AG09319 (cell line): ENCODE data around the gene SPRED3.
"Not testable (repeated sequence)": the region's sequence is repeated elsewhere in the genome, so short reads cannot be mapped to it uniquely, and the experiment has no call there.

ENCODE experiments used
- DNase-seq: peaks from one replicate; pipeline ENCODE4 v3.0.0-alpha.2; 2010; ENCODE audit warnings: low read depth; ENCODE audit errors: extremely low read depth
- TF ChIP-seq, protein P1 (sequence below): IDR thresholded peaks from 2 replicates; pipeline ENCODE4 v1.5.1; 2011; ENCODE audit warnings: low read depth, mild to moderate bottlenecking, inconsistent platforms, low read length, moderate library complexity

SPRED3 gene

DNA sequence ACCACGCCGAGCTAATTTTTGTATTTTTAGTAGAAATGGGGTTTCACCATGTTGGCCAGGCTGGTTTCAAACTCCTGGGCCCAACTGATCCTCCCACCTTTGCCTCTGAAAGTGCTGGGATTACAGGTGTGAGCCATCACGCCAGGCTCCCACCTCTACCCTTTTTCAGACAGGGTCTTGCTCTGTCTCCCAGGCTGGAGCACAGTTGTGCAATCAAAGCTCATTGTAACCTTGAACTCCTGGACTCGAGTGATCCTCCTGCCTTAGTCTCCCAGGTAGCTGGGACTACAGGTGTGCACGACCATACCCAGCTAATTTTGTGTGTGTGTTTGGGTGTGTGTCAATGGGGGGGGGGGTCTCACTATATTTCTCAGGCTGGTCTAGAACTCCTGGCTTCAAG is 35.8 kb downstream of the SPRED3 start:
- DNase-seq: no peak
- TF ChIP-seq, protein P1, sequence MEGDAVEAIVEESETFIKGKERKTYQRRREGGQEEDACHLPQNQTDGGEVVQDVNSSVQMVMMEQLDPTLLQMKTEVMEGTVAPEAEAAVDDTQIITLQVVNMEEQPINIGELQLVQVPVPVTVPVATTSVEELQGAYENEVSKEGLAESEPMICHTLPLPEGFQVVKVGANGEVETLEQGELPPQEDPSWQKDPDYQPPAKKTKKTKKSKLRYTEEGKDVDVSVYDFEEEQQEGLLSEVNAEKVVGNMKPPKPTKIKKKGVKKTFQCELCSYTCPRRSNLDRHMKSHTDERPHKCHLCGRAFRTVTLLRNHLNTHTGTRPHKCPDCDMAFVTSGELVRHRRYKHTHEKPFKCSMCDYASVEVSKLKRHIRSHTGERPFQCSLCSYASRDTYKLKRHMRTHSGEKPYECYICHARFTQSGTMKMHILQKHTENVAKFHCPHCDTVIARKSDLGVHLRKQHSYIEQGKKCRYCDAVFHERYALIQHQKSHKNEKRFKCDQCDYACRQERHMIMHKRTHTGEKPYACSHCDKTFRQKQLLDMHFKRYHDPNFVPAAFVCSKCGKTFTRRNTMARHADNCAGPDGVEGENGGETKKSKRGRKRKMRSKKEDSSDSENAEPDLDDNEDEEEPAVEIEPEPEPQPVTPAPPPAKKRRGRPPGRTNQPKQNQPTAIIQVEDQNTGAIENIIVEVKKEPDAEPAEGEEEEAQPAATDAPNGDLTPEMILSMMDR: no peak

DNA sequence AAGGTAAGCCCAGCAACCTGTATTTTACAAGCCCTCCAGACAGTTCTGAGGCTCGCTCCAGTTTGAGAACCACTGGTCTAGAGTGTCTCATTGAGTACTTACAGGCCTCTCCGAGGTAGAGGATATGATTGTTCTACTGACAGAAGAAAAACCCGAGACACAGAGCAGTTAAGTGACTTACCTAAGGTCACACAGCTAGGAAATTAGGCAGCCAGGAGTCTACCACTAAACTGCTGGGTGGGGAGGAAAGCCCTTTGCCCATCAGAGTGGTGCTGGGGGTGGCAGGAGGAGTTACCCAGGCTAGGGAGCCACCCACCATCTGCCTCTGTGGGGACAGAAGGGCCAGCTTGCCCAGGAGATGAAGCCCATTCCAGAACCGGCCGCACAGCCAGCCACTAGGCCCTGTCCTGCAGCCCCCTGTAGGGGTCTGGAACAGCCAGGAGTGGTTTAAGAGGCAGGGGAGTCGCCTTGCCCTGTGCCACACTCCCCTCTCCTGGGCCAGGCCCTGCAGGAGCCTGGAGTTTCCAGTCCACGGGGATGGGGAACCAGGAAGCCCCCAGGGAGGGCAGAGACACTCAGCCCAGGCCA is 36.8 kb downstream of the SPRED3 start:
- TF ChIP-seq, protein P1: no peak
- DNase-seq: no peak

DNA sequence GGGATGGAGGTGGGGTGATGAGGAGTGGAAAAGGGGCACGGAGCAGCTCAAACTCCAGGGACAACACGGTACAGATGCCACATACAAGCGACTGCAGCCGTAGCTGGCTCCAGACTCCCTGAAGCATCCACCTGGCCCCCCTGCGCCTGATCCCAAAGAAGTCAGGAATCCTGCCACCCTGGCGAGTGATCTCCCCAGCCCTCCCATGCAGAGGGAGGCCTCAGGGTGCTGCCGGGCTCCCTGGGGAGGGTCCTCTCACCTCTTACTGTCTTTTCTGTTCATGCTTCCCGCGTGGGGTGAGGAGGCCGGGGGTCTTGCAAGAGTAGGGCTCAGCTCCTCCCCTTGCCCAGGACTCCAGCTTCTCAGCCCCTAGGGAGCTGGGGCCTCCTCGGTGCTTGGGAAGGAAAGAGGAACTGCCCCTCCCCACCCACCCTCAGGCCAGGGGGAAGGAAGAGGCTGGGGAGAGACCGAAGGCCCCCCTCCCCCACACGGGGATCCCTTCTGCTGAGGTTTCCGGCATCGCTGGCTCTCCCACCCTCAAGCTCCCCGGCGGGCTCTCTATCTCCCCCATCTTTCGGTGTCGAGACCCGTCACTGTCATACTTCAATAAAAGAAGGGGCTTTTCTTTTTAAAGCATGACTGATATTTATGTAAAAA is 37.4 kb downstream of the SPRED3 start, which contains the start of gene RASGRP4:
Gene RASGRP4, minus strand, starts transcription at position 410 of the 657 bp plus-strand sequence. Its CDS starts 128 bp downstream, at position 282.
- DNase-seq: no peak
- TF ChIP-seq, protein P1: no peak

DNA sequence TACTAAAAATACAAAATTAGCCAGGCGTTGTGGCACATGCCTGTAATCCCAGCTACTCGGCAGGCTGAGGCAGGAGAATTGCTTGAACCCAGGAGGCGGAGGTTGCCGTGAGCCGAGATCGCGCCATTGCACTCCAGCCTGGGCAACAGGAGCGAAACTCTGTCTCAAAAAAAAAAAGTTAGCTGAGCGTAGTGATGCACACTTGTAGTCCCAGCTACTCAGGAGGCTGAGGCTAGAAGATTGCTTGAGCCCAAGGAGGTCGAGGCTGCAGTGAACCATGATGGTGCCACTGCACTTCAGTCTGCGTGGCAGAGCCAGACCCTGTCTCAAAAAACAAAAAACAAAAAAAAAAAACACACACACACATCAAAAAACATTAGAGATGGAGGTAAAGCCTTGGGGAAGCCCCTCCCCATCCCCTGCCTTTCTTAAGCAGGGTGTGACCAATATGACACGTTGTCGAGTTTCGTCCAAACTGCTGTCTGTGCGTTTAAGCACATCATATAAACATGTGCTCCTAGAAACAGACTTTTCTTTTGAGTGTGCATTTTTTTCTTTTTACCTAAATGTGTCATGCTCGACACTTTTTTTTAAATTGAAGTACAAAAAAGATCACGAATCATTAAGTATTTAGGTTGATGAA is 38.7 kb downstream of the SPRED3 start:
- not testable (repeated sequence) for DNase-seq

DNA sequence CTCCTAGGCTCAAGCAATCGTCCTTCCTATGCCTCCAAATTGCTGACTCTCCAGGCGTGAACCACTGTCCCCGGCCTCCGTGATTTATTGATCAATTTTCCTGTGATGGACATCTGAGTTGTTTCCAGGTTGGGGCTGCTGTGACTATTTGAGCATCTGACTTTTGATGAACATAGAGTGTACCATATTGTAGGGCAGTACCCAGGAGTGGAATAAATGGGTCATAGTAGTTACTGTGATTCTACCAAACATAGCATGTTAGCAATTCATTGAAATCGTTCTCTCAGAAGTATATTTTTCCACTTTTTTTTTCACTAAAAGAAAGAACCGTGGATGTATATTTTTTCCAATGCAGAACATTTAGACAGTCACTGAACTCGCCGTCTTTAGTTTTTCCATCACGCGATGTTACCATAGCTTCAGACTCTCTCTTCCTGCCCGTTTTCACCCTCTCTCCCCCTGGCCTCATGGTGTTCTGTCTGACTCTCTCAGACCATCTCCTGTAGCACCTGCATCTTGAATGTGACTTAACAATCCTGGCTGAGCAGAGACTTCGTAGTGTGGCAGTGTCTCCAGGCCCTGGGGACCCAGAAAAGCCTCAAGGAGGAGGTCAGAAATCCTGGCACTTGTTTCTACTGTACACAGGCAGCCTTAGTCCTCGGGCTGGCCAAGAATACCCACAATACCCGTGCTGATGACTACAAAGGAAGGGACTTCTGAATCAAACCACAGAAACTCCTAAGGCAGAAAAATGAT is 40.7 kb downstream of the SPRED3 start:
- DNase-seq: no peak
- TF ChIP-seq, protein P1: no peak

DNA sequence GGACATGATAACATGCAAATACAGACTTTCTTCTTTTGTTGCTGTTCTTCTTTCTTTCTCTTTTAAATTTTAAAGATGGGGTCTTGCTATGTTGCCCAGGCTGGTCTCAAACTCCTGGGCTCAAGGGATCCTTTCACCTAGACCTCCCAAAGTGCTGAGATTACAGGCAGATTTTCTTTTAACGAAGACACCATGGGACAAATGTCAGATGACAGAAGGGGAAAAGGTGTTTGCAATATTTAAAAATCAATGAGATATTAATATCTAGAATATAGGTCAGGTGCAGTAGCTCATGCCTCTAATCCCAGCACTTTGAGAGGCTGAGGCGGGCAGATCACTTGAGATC is 41.3 kb downstream of the SPRED3 start:
- TF ChIP-seq, protein P1: no peak
- no peak for DNase-seq

DNA sequence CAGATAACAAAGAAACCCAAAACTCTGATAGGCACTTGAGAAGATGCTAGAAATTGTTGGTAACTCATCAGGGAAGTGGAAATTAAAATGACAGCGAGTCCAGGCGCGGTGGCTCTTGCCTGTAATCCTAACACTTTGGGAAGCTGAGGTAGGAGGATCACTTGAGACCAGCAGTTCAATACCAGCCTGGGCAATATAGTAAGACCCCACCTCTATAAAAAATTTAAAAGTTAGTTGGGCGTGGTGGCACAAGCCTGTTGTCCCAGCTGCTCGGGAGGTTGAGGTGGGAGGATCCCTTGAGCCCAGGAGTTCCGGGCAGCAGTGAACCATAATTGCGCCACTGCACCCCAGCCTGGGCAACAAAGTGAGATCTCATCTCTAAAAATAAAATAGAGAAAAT is 42.4 kb downstream of the SPRED3 start:
- DNase-seq: no peak
- TF ChIP-seq, protein P1: no peak
